Endothelial cell (in vitro differentiated cells): ENCODE data around the gene CABP2. TPM values are rescaled to one million over a fixed set of nuclear protein-coding genes. Genes with fewer than 3 reads are reported as not detected.

ENCODE experiments used
- DNase-seq: peaks from one replicate; pipeline ENCODE4 v3.0.0; 2021; ENCODE audit warnings: low spot score
- H3K27ac Mint-ChIP-seq: one replicate; pipeline ENCODE4 v1.8.0; 2021; ENCODE audit warnings: mixed read lengths, inconsistent platforms; ENCODE audit not compliant: unreplicated experiment
- H3K27me3 Mint-ChIP-seq: one replicate; pipeline ENCODE4 v1.8.0; 2021; ENCODE audit warnings: mild to moderate bottlenecking, moderate library complexity, mixed read lengths, inconsistent platforms; ENCODE audit not compliant: unreplicated experiment
- H3K36me3 Mint-ChIP-seq: one replicate; pipeline ENCODE4 v1.8.0; 2021; ENCODE audit warnings: mild to moderate bottlenecking, low read depth, mixed read lengths, inconsistent platforms; ENCODE audit not compliant: unreplicated experiment
- H3K4me1 Mint-ChIP-seq: one replicate; pipeline ENCODE4 v1.8.0; 2021; ENCODE audit warnings: mild to moderate bottlenecking, mixed read lengths, inconsistent platforms; ENCODE audit not compliant: unreplicated experiment
- H3K4me3 Mint-ChIP-seq: one replicate; pipeline ENCODE4 v1.8.0; 2021; ENCODE audit warnings: mild to moderate bottlenecking, mixed read lengths, inconsistent platforms; ENCODE audit not compliant: unreplicated experiment
- H3K9me3 Mint-ChIP-seq: one replicate; pipeline ENCODE4 v1.8.0; 2021; ENCODE audit warnings: mixed read lengths, inconsistent platforms; ENCODE audit not compliant: unreplicated experiment
- CTCF ChIP-seq: fragments of 200-600 bp; sonication (generic); IDR thresholded peaks from one replicate; pipeline ENCODE4 v1.5.0; 2021; ENCODE audit warnings: antibody characterized with exemption; ENCODE audit not compliant: unreplicated experiment
- total RNA-seq: library from RNA; stranded (reverse); fragmentation: NEBNext Ultra II Directional; extraction: Animal tissue kit (Norgen Biotek cat#: 25700); gene quantifications from one replicate; pipeline ENCODE4 v1.2.1, GENCODE V29; 2021; ENCODE audit not compliant: unreplicated experiment

CABP2 gene
- total RNA-seq, 1 donor from 2014 or later, result not detected

- Mint-ChIP-seq H3K4me1 (peaks cover 9% of the 10 kb centered on the region), H3K9me3 (no peaks in the 10 kb centered on the region), H3K27ac (peak overlapping the region; percentile 10), H3K27me3 (peaks cover 5% of the 10 kb centered on the region), H3K4me3 (peak overlapping the region; percentile 83), H3K36me3 (peaks cover 11% of the 10 kb centered on the region)
- TF ChIP-seq CTCF, result no peak
- no peak for DNase-seq
Measured at GRCh38 chr11:67502328-67502979, 20.8 kb downstream of the CABP2 start.

GRCh38 chr11:67501854-67502253 is 21.4 kb downstream of the CABP2 start:
- Mint-ChIP-seq H3K4me3 (no peak overlapping the region), H3K27me3 (peaks cover 5% of the 10 kb centered on the region), H3K36me3 (peaks cover 11% of the 10 kb centered on the region), H3K27ac (no peak overlapping the region), H3K9me3 (no peaks in the 10 kb centered on the region), H3K4me1 (peaks cover 6% of the 10 kb centered on the region)
- no peak for TF ChIP-seq CTCF
- DNase-seq, result no peak

- TF ChIP-seq CTCF, result no peak
- H3K36me3 Mint-ChIP-seq, result peaks cover 11% of the 10 kb centered on the region
- H3K27ac Mint-ChIP-seq, result no peak overlapping the region
- no peak for DNase-seq
- H3K4me3 Mint-ChIP-seq, result no peak overlapping the region
- H3K4me1 Mint-ChIP-seq, result peaks cover 6% of the 10 kb centered on the region
- no peaks in the 10 kb centered on the region for H3K9me3 Mint-ChIP-seq
- H3K27me3 Mint-ChIP-seq, result peaks cover 5% of the 10 kb centered on the region
Measured at GRCh38 chr11:67500831-67501715, 22.2 kb downstream of the CABP2 start.

GRCh38 chr11:67500484-67500821 is 22.8 kb downstream of the CABP2 start:
- Mint-ChIP-seq H3K27ac (no peak overlapping the region), H3K4me3 (no peak overlapping the region), H3K36me3 (peaks cover 11% of the 10 kb centered on the region), H3K9me3 (no peaks in the 10 kb centered on the region), H3K27me3 (peaks cover 5% of the 10 kb centered on the region), H3K4me1 (peaks cover 4% of the 10 kb centered on the region)
- DNase-seq, result no peak
- no peak for TF ChIP-seq CTCF
